Amniotic epithelial cell (primary cell): ENCODE measurements around the gene B3GAT1.

Experiments
- DNase-seq: peaks from one replicate; pipeline ENCODE4 v3.0.0-alpha.2; 2010; ENCODE audit warnings: low read depth

B3GAT1 gene

DNA sequence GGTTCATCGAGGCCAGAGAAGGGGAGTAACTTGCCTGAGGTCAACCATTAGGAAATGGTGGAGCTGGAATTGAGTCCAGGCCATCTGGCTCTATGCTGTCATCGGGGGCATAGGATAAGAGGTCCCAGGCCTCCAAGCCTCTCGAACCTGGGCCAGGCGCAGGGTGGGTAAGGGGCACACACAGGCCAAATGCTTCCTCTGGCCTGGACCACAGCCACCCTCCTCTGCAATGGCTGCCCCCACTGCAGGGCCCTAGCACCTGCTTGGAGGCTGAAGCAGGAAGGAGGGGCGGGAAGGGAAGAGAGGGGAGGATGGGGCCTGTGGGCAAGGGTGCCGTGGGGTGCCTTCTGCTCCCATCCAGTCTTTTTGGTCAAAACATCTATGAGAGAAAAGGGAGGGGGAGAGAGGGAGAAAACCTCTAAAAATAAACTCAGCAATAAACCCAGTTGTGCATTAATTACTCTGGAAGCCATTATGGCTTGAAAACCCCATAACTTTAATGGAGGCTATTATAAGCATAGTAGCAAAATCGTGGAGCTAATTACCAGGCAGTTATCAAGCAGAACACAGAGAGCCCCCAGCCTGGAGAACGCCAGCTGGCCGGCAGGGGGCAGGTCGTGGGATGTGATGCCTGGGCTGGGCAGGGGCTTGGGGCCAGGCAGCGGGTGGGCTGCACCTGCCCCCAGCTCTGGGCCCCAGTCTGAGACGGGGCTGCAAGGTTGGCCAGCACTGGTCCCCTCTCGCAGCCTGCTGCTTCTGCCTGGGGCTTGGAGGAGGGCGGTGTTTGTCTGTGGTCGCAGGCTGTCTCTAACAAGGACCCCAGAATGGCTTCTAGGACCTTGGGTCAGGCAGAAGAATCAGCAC, 21.1 kb downstream of the B3GAT1 start:
- no peak for DNase-seq

DNA sequence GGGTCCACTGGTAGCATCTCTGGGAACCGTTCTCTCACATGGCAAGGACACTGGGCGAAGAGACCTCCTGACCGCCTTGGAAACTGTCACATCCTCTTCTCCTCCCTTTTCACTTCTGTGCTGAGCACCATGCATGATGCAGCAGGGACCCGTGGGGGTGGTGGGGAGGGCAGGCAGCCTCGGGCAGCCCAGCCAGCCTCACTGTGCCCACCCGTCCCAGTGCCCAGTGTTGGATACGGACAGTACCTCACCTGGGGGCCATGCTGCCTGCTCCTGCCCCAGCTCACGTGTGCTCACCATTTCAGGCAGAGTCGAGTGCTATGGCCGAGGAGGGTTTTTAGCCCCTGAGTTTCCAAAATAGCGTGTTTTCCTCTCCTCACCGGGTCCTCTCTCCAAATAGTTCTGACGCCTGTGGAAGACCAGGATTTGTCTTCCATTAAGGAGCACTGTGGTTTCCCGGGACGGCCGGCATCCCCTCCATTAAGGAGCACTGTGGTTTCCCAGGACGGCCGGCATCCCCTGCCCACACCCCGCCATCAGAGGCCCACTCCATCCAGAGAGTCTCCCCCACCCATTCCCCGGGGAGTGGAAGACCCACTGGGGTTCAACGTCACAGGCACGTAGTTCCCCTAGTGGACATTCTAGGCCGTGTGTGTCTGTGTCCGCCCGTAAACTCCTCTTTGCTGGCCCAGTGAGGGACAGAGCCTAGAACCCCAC, 22.4 kb downstream of the B3GAT1 start:
- DNase-seq, result no peak

DNA sequence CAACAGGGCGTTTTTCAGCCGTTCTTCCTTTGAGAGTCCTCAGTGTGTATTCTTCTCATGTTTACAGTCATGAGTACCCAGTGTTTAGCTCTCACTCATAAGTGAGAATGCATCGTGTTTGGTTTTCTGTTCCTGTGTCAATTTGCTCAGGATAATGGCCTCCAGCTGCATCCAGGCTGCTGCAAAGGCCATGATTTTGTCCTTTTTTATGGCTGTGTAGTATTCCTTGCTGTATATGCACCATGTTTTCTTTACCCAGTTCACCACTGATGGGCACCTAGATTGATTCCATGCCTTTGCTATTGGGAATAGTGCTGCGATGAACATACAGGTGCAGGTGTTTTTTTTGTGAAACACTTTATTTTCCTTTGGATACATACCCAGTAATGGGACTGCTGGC, 23.5 kb downstream of the B3GAT1 start:
- no peak for DNase-seq

GRCh38 chr11:134387501-134387900, 24.5 kb downstream of the B3GAT1 start:
- DNase-seq, result no peak

DNA sequence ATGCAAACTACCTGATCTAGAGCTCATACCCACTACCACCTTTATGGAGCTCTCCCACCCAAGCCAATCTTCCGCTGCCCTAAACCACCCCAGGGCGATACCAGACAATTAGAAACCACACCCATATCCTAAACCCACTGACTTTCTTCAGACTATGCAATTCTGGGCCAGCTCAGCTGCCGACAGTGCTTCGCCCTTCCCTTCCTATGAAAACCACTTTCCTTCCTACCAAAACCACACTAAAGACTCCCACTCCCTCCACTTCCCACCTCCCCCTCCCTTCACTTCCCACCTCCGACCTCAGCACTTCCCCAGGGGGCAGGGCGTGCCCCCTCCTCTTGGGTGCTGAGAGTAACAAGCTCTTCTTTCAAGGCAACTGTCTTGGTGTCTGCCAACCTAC, 25.1 kb downstream of the B3GAT1 start:
- DNase-seq, result no peak

DNA sequence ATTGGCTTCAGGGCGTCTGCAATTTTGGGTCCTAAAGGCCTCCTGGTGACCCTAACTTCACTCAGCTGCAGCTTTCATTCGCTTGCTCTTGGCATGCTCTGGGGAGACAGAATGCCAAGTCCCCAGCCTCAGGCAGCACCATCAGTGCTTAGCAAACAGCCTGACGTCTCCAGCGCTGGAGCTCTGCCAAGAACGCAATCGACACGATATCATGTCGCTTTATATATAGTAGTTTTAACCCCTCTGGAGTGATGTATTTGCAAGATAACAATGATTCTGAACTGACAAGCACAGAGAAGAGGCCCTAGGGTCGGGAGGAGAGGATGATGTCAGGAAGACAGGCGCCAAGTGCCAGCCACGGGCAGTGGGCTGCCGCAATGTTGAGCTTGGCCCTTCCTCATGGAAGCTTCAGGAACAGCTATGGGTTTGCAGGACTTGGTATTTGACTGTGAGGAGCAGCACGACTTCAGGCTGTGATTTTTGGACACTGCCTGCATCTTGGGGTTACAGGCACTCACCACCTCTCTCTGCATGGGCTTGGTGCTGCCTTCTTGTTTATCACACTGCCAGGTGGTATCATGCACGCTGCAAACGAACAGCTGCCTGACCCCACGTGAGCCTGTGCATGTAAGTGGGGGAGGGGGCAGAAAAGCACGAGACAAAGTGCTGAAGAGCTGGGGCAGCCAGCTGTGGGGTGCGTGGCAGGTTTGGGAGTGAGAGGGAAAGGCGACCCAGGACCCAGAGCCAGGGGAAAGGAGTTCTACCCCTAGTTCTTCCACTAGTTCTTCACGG, 26.1 kb downstream of the B3GAT1 start:
- DNase-seq, result no peak

- DNase-seq, result no peak
These were observed 26.9 kb downstream of the B3GAT1 start for GRCh38 chr11:134385171-134385570.

DNA sequence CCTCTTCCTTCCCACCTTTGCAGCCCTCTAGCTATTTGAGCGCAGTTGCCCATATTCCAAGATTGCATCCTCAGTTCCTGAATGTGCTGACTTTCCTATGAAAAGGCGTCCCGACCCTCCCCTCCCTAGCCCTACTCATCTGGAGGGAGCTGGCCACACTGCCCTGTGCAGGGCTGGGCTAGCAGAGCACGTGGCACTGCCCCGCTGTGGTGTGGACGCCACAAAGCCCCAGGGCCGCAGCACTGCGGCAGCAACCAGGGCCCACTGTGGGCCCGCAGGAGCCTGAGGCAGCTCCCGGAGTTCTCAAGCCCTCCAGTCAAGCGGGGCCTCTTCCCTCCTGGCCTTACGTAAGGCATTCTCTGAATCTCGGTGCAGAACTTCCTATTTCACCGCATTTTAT, 27.6 kb downstream of the B3GAT1 start:
- no peak for DNase-seq

DNA sequence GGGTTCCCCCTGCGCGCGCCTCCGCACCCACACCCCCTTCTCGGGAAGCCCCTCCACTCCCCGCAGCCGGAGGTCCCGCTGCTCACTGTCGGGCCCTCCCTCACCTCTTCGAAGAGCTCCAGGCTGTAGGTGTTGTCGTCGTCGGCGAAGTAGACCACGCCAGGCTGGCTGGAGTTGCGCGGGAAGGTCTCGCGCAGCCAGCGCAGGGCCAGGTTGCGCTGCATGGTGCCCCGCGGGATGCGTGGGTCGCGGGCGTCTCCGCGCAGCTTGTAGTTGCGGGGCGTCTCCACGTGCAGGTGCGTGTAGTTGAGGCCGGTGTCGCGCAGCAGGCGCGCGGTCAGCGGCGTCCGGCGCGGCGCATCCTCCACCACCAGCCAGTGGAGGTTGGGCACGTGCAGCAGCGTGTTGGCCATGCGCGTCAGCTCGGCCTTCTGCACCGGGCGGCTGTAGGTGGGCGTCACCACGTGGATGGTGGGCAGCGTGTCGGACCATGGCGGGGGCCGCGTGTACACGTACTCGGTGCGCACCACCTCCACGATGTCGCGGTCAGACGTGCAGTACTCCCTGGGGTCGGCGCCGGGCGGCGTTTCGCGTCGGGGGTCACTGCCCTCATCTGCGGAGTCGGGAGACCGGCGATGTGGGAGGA, 28.3 kb downstream of the B3GAT1 start:
- no peak for DNase-seq

DNA sequence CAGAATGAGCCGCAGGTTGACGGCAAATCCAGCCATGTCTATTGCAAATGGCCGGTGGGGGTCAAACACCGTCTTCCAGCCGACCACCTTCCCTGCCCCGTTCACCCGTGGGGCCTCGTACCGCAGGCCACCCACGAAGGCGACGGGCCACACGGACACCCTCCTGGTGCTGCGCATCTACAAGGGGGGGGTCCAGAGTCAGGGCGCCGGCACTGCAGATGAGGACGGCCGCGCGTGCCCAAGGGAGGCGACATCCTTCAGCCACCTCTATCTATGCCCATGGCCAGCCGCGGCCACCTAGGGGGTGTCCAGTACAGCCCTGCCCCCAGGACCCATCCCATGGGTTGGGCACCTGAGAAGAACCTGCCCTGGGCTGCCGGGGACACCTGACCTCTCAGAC, 29.2 kb downstream of the B3GAT1 start:
- DNase-seq, result no peak

DNA sequence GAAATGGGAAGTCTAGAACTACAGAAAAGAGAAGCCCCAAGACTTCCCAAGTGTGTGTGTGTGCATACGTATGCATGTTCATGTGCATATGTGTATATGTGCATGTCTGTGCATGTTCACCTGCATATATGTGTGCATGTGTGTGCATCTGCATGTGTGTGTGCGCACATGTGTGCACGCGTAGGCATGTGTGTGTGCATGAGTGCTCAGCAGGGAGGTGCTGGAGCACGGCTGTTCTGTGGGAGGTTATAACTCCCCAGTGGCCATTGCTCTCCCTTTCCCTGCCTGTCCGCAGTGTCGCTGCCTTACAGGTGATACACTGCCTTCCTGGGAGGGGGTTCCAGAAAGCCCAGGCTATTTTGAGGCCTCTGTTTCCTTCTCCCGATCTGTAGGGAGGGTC, 29.8 kb downstream of the B3GAT1 start:
- no peak for DNase-seq

- DNase-seq, result no peak
These were observed 31.3 kb downstream of the B3GAT1 start for GRCh38 chr11:134380785-134381184.

GRCh38 chr11:134380229-134380628, 31.8 kb downstream of the B3GAT1 start:
- DNase-seq, result no peak

DNA sequence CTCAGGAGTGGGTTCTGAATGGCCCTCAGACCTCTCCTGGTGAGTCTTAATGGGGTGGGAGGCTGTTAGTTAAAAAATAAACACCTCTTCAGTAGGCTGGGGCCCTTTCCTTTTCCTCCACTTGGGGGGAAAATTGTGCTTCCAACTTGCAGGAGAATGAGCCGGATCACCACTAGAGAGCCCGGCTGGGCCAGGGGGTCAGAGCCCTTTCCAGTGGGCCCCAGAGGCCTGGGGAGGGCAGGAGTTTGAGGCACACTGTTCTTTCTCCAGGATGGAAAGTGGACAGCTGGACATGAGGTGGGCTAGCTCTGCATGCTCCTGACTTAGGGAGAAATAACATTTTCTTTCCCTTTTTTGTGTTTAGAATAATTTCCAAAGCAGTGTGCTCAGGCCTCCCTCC, 32.8 kb downstream of the B3GAT1 start:
- no peak for DNase-seq

DNA sequence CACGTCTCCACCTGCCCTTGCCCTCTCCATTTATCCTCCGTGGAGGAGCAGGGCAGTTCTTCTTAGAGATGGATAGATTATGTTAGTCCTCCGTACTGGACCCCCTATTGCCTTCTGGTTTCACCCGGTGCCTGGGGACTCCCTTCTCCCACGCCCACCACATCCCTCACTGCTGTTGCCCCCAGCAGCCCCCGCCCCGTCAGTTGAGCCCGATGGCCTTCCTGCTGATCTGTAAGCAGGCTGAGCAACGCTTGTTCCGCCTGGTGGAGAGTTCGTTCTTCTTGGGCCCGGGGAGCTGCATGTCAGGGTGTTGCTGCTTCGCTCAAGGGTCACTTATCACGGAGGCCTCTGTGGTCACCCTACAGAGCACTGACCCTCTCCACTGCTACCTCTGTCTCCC, 34.2 kb downstream of the B3GAT1 start:
- no peak for DNase-seq

DNA sequence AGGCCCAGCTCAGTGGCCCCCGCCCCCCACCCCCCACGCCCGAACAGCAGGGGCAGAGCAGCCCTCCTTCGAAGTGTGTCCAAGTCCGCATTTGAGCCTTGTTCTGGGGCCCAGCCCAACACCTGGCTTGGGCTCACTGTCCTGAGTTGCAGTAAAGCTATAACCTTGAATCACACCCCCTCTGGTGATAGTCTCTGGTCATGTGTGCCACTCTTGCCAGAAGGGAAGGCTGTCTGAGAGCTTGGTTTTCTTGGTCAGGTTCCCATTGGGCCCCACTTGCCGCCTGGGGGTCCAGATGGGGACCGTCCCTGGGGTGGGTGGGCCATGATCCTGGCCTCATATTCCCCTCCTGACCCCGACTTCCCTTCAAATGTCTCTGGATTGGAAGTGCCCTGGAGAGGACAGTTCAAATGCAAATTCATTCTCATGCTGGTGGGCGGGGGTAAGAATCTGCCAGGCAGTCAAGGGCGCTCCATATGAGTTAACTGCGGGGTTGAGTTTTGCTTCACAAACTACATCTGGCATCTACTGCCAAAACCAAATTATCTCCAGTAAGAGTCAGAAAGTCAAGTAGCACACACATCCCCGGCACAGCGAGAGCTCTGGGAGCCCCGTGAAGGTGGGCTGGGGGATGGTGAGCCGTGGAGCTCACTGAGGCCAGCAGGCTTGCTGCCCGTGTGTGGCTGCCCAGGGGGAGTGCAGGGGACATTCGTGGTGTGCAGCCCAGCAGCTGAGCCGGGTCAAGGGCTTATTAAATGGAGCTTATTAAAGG, 35.7 kb downstream of the B3GAT1 start:
- no peak for DNase-seq

DNA sequence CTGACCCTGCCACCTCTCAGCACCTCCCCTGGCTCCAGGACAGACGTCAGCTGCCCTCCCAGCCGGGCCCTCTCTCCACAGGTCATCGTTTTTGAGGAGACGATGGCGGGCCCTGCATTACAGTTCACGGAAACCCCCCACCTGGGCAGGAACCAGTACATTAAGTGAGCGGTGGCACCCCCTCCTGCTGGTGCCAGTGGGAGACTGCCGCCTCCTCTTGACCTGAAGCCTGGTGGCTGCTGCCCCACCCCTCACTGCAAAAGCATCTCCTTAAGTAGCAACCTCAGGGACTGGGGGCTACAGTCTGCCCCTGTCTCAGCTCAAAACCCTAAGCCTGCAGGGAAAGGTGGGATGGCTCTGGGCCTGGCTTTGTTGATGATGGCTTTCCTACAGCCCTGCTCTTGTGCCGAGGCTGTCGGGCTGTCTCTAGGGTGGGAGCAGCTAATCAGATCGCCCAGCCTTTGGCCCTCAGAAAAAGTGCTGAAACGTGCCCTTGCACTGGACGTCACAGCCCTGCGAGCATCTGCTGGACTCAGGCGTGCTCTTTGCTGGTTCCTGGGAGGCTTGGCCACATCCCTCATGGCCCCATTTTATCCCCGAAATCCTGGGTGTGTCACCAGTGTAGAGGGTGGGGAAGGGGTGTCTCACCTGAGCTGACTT, 37.0 kb downstream of the B3GAT1 start:
- no peak for DNase-seq

DNA sequence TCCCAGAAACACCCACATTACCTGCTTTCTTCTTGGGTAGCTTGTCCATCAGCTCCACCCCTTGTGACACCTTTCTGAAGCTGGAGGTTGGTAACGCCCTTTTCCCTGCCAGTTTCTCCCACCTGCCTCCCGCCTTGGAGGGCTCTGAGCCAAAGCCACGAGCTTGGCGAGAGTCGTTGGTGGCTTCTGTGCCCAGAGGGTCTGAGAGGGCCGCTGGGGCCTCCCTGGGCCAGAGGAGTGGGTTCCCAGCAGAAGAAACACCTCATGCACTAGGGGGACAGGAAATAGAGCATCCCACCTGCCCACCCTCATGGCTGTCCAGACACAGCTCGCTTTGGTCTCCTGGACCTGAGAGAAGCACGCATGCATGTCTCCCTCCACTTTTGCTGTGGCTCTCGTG, 37.9 kb downstream of the B3GAT1 start:
- DNase-seq, result no peak

- DNase-seq, result no peak
These were observed 38.4 kb downstream of the B3GAT1 start for GRCh38 chr11:134373591-134374052.

DNA sequence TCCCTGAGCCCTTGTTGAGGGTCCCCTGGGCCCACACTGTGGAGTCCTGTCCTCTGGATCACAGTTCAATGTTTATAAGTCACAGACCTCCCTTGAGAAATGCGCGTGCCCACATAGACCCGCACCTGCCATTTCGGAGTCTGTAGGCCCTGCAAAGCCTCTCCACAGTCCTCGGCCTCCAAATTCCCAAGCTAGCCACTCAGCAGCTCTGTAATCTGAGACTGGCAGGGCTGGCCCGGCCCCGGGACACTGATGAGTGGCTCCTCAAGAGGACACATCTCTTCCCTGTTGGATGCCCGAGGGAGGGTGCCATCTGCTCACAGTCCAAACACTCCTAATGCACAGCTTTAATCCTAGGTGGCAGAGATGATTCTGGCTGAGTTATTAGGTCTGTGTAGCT, 39.1 kb downstream of the B3GAT1 start:
- DNase-seq, result no peak

GRCh38 chr11:134372536-134372935, 39.5 kb downstream of the B3GAT1 start:
- no peak for DNase-seq
